IMR-90 (cell line): ENCODE measurements around the gene FOXC1. TPM values are rescaled to one million over a fixed set of nuclear protein-coding genes. Genes with fewer than 3 reads are reported as not detected.

ENCODE experiments used
- ATAC-seq: fragments of 200-7000 bp; cut with Tn5 transposase; 2 replicates; pipeline ENCODE4 v1.9.1; 2020; ENCODE audit warnings: low read depth, mild to moderate bottlenecking, moderate library complexity
- BruUV-seq: library from RNA; stranded (reverse); fragments of 400-500 nt; replicated peaks from 2 replicates; lab custom pipeline; 2021; lab: Mats Ljungman, UMichigan
- CTCF ChIA-PET: fragments of 300-600 bp; formaldehyde crosslinking; extraction: SDS; loops from one replicate; lab custom pipeline; 2021; ENCODE audit warnings: antibody characterized with exemption; lab: Yijun Ruan, JAX
- POLR2A ChIA-PET: fragments of 300-600 bp; sonication (Branson Sonifier 250); formaldehyde crosslinking; loops from one replicate; lab custom pipeline; 2022; ENCODE audit warnings: antibody characterized with exemption; ENCODE audit not compliant: unreplicated experiment; lab: Charles Lee
- DNase-seq: peaks from one replicate; pipeline ENCODE4 v3.0.0; 2013
- H2AFZ ChIP-seq: replicated peaks from 2 replicates; pipeline ENCODE3; 2013; ENCODE audit warnings: low read length, mild to moderate bottlenecking; ENCODE audit not compliant: poor library complexity
- H2AK5ac ChIP-seq: 2 replicates; pipeline ENCODE4 v1.6.1; 2013; ENCODE audit warnings: low read depth, low read length, inconsistent platforms
- H2AK9ac ChIP-seq: replicated peaks from 2 replicates; pipeline ENCODE3; 2013; ENCODE audit warnings: mild to moderate bottlenecking, low read depth, low read length, moderate library complexity; ENCODE audit not compliant: poor library complexity
- H2BK120ac ChIP-seq: 2 replicates; pipeline ENCODE4 v1.6.1; 2013; ENCODE audit warnings: low read depth, low read length, inconsistent platforms
- H2BK15ac ChIP-seq: 3 replicates; pipeline ENCODE4 v1.6.1; 2013; ENCODE audit warnings: low read depth, low read length, inconsistent platforms
- H2BK20ac ChIP-seq: 2 replicates; pipeline ENCODE4 v1.6.1; 2013; ENCODE audit warnings: low read depth, mild to moderate bottlenecking, inconsistent platforms, low read length, moderate library complexity
- H2BK5ac ChIP-seq: 2 replicates; pipeline ENCODE4 v1.6.1; 2013; ENCODE audit warnings: mild to moderate bottlenecking, low read depth, low read length, inconsistent platforms; ENCODE audit not compliant: poor library complexity, severe bottlenecking
- H3K14ac ChIP-seq: replicated peaks from 2 replicates; pipeline ENCODE4 v1.6.1; 2013; ENCODE audit warnings: low read depth, low read length, inconsistent platforms
- H3K18ac ChIP-seq: 2 replicates; pipeline ENCODE4 v1.6.1; 2013; ENCODE audit warnings: low read depth, low read length, control low read depth
- H3K23ac ChIP-seq: 2 replicates; pipeline ENCODE4 v1.6.1; 2013; ENCODE audit warnings: low read depth, low read length, inconsistent platforms
- H3K27ac ChIP-seq: 2 replicates; pipeline ENCODE4 v1.5.1; 2013; ENCODE audit warnings: mild to moderate bottlenecking, control low read depth, low read length; ENCODE audit not compliant: insufficient read depth
- H3K27me3 ChIP-seq: 2 replicates; pipeline ENCODE4 v1.6.1; 2013; ENCODE audit warnings: low read length; ENCODE audit not compliant: control insufficient read depth, insufficient read depth
- H3K36me3 ChIP-seq: 2 replicates; pipeline ENCODE4 v1.6.1; 2013; ENCODE audit warnings: low read length, mixed read lengths; ENCODE audit not compliant: control insufficient read depth, insufficient read depth
- H3K4ac ChIP-seq: 2 replicates; pipeline ENCODE4 v1.6.1; 2013; ENCODE audit warnings: low read depth, low read length, inconsistent platforms
- H3K4me1 ChIP-seq: 2 replicates; pipeline ENCODE4 v1.6.1; 2013; ENCODE audit warnings: low read length, mixed read lengths; ENCODE audit not compliant: control insufficient read depth, insufficient read depth
- H3K4me2 ChIP-seq: 2 replicates; pipeline ENCODE4 v1.6.1; 2013; ENCODE audit warnings: low read depth, mild to moderate bottlenecking, control low read depth, low read length, moderate library complexity
- H3K4me3 ChIP-seq: 2 replicates; pipeline ENCODE4 v1.5.1; 2013; ENCODE audit warnings: low read depth, mild to moderate bottlenecking, control low read depth, low read length, moderate library complexity; ENCODE audit not compliant: insufficient read depth
- H3K56ac ChIP-seq: 2 replicates; pipeline ENCODE4 v1.6.1; 2013; ENCODE audit warnings: low read length, inconsistent platforms; ENCODE audit not compliant: insufficient read depth; ENCODE audit errors: extremely low read depth
- H3K79me1 ChIP-seq, 2 experiments: 2 replicates each; pipeline ENCODE4 v1.6.1; 2013; ENCODE audit warnings: low read length in 2 of 2, inconsistent platforms in 1 of 2, low read depth in 1 of 2
- H3K9ac ChIP-seq: 2 replicates; pipeline ENCODE4 v1.6.1; 2013; ENCODE audit warnings: low read depth, low read length, control low read depth
- H3K9me1 ChIP-seq: 2 replicates; pipeline ENCODE4 v1.6.1; 2013; ENCODE audit warnings: low read length, inconsistent platforms; ENCODE audit not compliant: insufficient read depth
- H3K9me3 ChIP-seq: 2 replicates; pipeline ENCODE4 v1.6.1; 2013; ENCODE audit warnings: low read length; ENCODE audit not compliant: control insufficient read depth, insufficient read depth
- H4K20me1 ChIP-seq: 2 replicates; pipeline ENCODE4 v1.6.1; 2013; ENCODE audit warnings: low read length, inconsistent platforms; ENCODE audit not compliant: insufficient read depth
- H4K5ac ChIP-seq: 2 replicates; pipeline ENCODE4 v1.6.1; 2013; ENCODE audit warnings: mild to moderate bottlenecking, low read depth, low read length, control low read depth
- H4K8ac ChIP-seq, 2 experiments: 2 replicates each; pipeline ENCODE4 v1.6.1; 2013; ENCODE audit warnings: low read depth in 2 of 2, low read length in 2 of 2, control low read depth in 1 of 2, inconsistent platforms in 1 of 2
- H4K91ac ChIP-seq: 2 replicates; pipeline ENCODE4 v1.6.1; 2013; ENCODE audit warnings: low read depth, low read length, inconsistent platforms; ENCODE audit not compliant: insufficient read depth
- CHD1 ChIP-seq: IDR thresholded peaks from 2 replicates; pipeline ENCODE4 v1.6.1; 2012; ENCODE audit warnings: low read depth, low read length, improper control_type of control experiment
- FOS ChIP-seq: fragments of 150-350 bp; IDR thresholded peaks from 2 replicates; pipeline ENCODE4 v1.6.1; 2016; ENCODE audit warnings: low read depth, low read length
- MAZ ChIP-seq: IDR thresholded peaks from 2 replicates; pipeline ENCODE4 v1.6.1; 2012; ENCODE audit warnings: low read depth, mild to moderate bottlenecking, low read length, improper control_type of control experiment, moderate library complexity, borderline replicate concordance
- MXI1 ChIP-seq: IDR thresholded peaks from 2 replicates; pipeline ENCODE4 v1.6.1; 2012; ENCODE audit warnings: low read depth, mild to moderate bottlenecking, low read length, moderate library complexity, borderline replicate concordance
- POLR2A ChIP-seq: IDR thresholded peaks from 2 replicates; pipeline ENCODE4 v1.6.1; 2012; ENCODE audit warnings: mild to moderate bottlenecking, low read depth, low read length
- RAD21 ChIP-seq: IDR thresholded peaks from 2 replicates; pipeline ENCODE4 v1.6.1; 2012; ENCODE audit warnings: low read length, improper control_type of control experiment
- RCOR1 ChIP-seq: IDR thresholded peaks from 2 replicates; pipeline ENCODE4 v1.6.1; 2012; ENCODE audit warnings: mild to moderate bottlenecking, low read length, improper control_type of control experiment; ENCODE audit not compliant: insufficient replicate concordance
- RFX5 ChIP-seq: IDR thresholded peaks from 2 replicates; pipeline ENCODE4 v1.8.0; 2012; ENCODE audit warnings: low read depth, mild to moderate bottlenecking, low read length, moderate library complexity
- WGBS, 2 experiments: methylation state at CpG; one replicate each; pipeline versions ENCODE4 v1.1.5 to v1.1.7; 2013; ENCODE audit warnings: missing lambda C conversion rate in 2 of 2; ENCODE audit not compliant: insufficient read length in 1 of 2; ENCODE audit errors: extremely low coverage in 2 of 2; 5-methylcytosine and 5-hydroxymethylcytosine counted together
- dilution Hi-C: fragments of 300-500 bp; cut with HindIII; formaldehyde crosslinking; loops from one replicate; pipeline ENCODE4 v1.14.3; 2018; ENCODE audit warnings: low sequenced_read_pairs; ENCODE audit not compliant: unreplicated experiment
- in situ Hi-C: fragments of 300-500 bp; cut with MboI; formaldehyde crosslinking; loops from 3 replicates; pipeline ENCODE4 v1.14.3; 2019; ENCODE audit warnings: low sequenced_read_pairs, inconsistent platforms, mixed read lengths
- intact Hi-C: fragments of 100-400 bp; cut with micrococcal nuclease; formaldehyde crosslinking; loops from 2 replicates; pipeline ENCODE4 v1.10.0; 2022
- polyA plus RNA-seq, 3 experiments: library from polyadenylated mRNA; depleted of rRNA; stranded (reverse); fragments of >200 nt; gene quantifications; 2 replicates each; pipeline ENCODE4 v1.2.3, GENCODE V29; 2012; ENCODE audit warnings: low replicate concordance in 1 of 3
- total RNA-seq: library from RNA; depleted of rRNA; stranded (reverse); fragments of >200 nt; gene quantifications from 2 replicates; pipeline ENCODE4 v1.2.3, GENCODE V29; 2012
- TF ChIP-seq, protein P1 (sequence below): conservative IDR thresholded peaks from 2 replicates; pipeline ENCODE4 v1.5.1; 2012; ENCODE audit warnings: mild to moderate bottlenecking, low read depth, low read length, improper control_type of control experiment
- TF ChIP-seq, protein P2 (sequence below): fragments of 150-350 bp; IDR thresholded peaks from 2 replicates; pipeline ENCODE4 v1.6.1; 2017; ENCODE audit warnings: mild to moderate bottlenecking, antibody characterized with exemption, low read length, low read depth

The FOXC1 gene
- total and polyA plus RNA-seq, 2 of the 4 experiments (the other 2 are of a cell fraction), result 1.3 to 4.0 TPM

DNA sequence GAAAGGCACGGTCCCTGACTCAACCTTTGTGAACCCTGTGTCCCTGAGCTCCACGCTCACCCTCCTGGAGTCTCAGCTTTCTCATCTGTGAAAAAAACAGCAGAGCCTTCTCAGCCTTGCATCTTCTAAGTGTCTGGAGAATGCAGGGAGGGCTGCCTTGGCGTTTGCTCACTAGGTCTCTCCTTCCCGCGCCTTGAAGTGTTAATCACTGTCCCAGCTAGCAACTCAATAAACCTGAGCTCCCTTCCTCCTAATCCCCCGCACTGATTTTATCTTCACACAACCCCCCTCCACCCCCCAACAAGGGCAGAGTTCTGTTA is 34.9 kb upstream of the FOXC1 start:
- no peaks in the 10 kb centered on the region for H4K20me1 ChIP-seq
- 63% methylated on average over 3 of the region's 6 CpGs; no CpG with 5 or more reads in 1 of the 2 experiments for WGBS, 2 experiments
- no peak overlapping the region for H3K18ac ChIP-seq
- peak overlapping the region; percentile 82 for H2AFZ ChIP-seq
- peaks cover 3% of the 10 kb centered on the region for H3K9me3 ChIP-seq
- H4K8ac ChIP-seq, result no peak overlapping the region
- no peaks in the 10 kb centered on the region for H3K36me3 ChIP-seq
- H2AK9ac ChIP-seq, result no peak overlapping the region
- H3K4me1 ChIP-seq, result peaks cover 2% of the 10 kb centered on the region; the same call in 1 of the 2 replicates
- H3K27me3 ChIP-seq, result no peaks in the 10 kb centered on the region; the same call in 1 of the 2 replicates
- H3K4me2 ChIP-seq, result no peak overlapping the region
- H3K14ac ChIP-seq, result no peak overlapping the region
- ChIA-PET CTCF (no interaction called here), POLR2A (no interaction called here)
- BruUV-seq, result no TSS peak
- no peak overlapping the region for H3K4ac ChIP-seq
- H2BK120ac ChIP-seq, result no peak overlapping the region
- in situ Hi-C loops (no loop called here), dilution Hi-C loops (no loop called here), intact Hi-C loops (no loop called here)
- no peaks in the 10 kb centered on the region; the same call in 1 of the 2 replicates for H3K9me1 ChIP-seq
- H2AK5ac ChIP-seq, result no peak overlapping the region
- 0 out of 2 replicates have a peak, but pooled peaks have one; percentile 5 for ATAC-seq
- no peak for TF ChIP-seq RAD21
- TF ChIP-seq, protein P1, sequence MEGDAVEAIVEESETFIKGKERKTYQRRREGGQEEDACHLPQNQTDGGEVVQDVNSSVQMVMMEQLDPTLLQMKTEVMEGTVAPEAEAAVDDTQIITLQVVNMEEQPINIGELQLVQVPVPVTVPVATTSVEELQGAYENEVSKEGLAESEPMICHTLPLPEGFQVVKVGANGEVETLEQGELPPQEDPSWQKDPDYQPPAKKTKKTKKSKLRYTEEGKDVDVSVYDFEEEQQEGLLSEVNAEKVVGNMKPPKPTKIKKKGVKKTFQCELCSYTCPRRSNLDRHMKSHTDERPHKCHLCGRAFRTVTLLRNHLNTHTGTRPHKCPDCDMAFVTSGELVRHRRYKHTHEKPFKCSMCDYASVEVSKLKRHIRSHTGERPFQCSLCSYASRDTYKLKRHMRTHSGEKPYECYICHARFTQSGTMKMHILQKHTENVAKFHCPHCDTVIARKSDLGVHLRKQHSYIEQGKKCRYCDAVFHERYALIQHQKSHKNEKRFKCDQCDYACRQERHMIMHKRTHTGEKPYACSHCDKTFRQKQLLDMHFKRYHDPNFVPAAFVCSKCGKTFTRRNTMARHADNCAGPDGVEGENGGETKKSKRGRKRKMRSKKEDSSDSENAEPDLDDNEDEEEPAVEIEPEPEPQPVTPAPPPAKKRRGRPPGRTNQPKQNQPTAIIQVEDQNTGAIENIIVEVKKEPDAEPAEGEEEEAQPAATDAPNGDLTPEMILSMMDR, result no peak
- TF ChIP-seq, protein P2, sequence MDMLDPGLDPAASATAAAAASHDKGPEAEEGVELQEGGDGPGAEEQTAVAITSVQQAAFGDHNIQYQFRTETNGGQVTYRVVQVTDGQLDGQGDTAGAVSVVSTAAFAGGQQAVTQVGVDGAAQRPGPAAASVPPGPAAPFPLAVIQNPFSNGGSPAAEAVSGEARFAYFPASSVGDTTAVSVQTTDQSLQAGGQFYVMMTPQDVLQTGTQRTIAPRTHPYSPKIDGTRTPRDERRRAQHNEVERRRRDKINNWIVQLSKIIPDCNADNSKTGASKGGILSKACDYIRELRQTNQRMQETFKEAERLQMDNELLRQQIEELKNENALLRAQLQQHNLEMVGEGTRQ, result no peak
- TF ChIP-seq RCOR1, result no peak
- no peak for TF ChIP-seq CHD1
- TF ChIP-seq FOS, result no peak
- no peak for TF ChIP-seq MXI1
- no peak for TF ChIP-seq POLR2A
- TF ChIP-seq MAZ, result no peak
- TF ChIP-seq RFX5, result no peak
- no peak overlapping the region for H3K23ac ChIP-seq
- no peak overlapping the region for H2BK15ac ChIP-seq
- H3K4me3 ChIP-seq, result no peak overlapping the region
- no peak for DNase-seq
- no peak overlapping the region for H2BK5ac ChIP-seq
- H3K27ac ChIP-seq, result no peak overlapping the region
- H4K91ac ChIP-seq, result no peak overlapping the region
- no peaks in the 10 kb centered on the region for H3K79me1 ChIP-seq
- no peak overlapping the region for H2BK20ac ChIP-seq
- no peak overlapping the region for H4K5ac ChIP-seq
- no peak overlapping the region for H3K9ac ChIP-seq
- H3K56ac ChIP-seq, result no peak overlapping the region
